Hepatocyte (in vitro differentiated cells): Measurements from ENCODE around the gene ING1. TPM values are rescaled to one million over a fixed set of nuclear protein-coding genes. Genes with fewer than 3 reads are reported as not detected.
"Not testable (repeated sequence)": the region's sequence is repeated elsewhere in the genome, so short reads cannot be mapped to it uniquely, and the experiment has no call there.

Experiments used
- DNase-seq: peaks from one replicate; pipeline ENCODE4 v3.0.0-alpha.2; 2016; ENCODE audit warnings: low spot score
- H2AFZ ChIP-seq: fragments of 200-600 bp; sonication (generic); 2 replicates; pipeline ENCODE4 v1.6.0; 2016; ENCODE audit warnings: antibody characterized with exemption, mild to moderate bottlenecking
- H3K27ac ChIP-seq: fragments of 200-600 bp; sonication (generic); 2 replicates; pipeline ENCODE4 v1.5.1; 2016; ENCODE audit warnings: mild to moderate bottlenecking
- H3K27me3 ChIP-seq: fragments of 200-600 bp; sonication (generic); 2 replicates; pipeline ENCODE4 v1.6.1; 2016
- H3K36me3 ChIP-seq: fragments of 200-600 bp; sonication (generic); replicated peaks from 2 replicates; pipeline ENCODE4 v1.5.1; 2016; ENCODE audit warnings: low read depth; ENCODE audit not compliant: insufficient read depth
- H3K4me1 ChIP-seq: fragments of 200-600 bp; sonication (generic); 2 replicates; pipeline ENCODE4 v1.5.1; 2016; ENCODE audit warnings: mild to moderate bottlenecking, moderate library complexity; ENCODE audit not compliant: insufficient read depth
- H3K4me2 ChIP-seq: fragments of 200-600 bp; sonication (generic); 2 replicates; pipeline ENCODE4 v1.6.0; 2016
- H3K4me3 ChIP-seq: fragments of 200-600 bp; sonication (generic); 2 replicates; pipeline ENCODE4 v1.5.1; 2016; ENCODE audit warnings: mild to moderate bottlenecking
- H3K79me2 ChIP-seq: fragments of 200-600 bp; sonication (generic); 2 replicates; pipeline ENCODE4 v1.6.0; 2017; ENCODE audit warnings: mild to moderate bottlenecking
- H3K9me2 ChIP-seq: fragments of 200-600 bp; sonication (generic); replicated peaks from 2 replicates; pipeline ENCODE4 v1.6.0; 2017; ENCODE audit warnings: mild to moderate bottlenecking; ENCODE audit not compliant: insufficient read depth
- H3K9me3 ChIP-seq: fragments of 200-600 bp; sonication (generic); 2 replicates; pipeline ENCODE4 v1.5.1; 2016; ENCODE audit warnings: low read depth, mild to moderate bottlenecking
- H4K20me1 ChIP-seq: fragments of 200-600 bp; sonication (generic); 2 replicates; pipeline ENCODE4 v1.6.0; 2016; ENCODE audit warnings: mild to moderate bottlenecking; ENCODE audit not compliant: insufficient read depth, poor library complexity, severe bottlenecking
- CTCF ChIP-seq: fragments of 200-600 bp; sonication (generic); IDR thresholded peaks from 2 replicates; pipeline ENCODE4 v1.5.1; 2016; ENCODE audit warnings: antibody characterized with exemption, mild to moderate bottlenecking; ENCODE audit not compliant: poor library complexity
- EZH2 ChIP-seq: fragments of 200-600 bp; sonication (generic); IDR thresholded peaks from 2 replicates; pipeline ENCODE4 v1.6.1; 2016; ENCODE audit warnings: antibody characterized with exemption, mild to moderate bottlenecking, borderline replicate concordance
- EZH2phosphoT487 ChIP-seq: fragments of 200-600 bp; sonication (generic); IDR thresholded peaks from one replicate; pipeline ENCODE4 v1.6.1; 2018; ENCODE audit warnings: antibody characterized with exemption, mild to moderate bottlenecking, low read depth, moderate library complexity; ENCODE audit not compliant: unreplicated experiment, severe bottlenecking
- WGBS: methylation state at CpG from one replicate; pipeline ENCODE4 v1.1.6; 2016; ENCODE audit warnings: low lambda C conversion rate; ENCODE audit errors: missing lambda C conversion rate; 5-methylcytosine and 5-hydroxymethylcytosine counted together
- polyA plus RNA-seq: library from polyadenylated mRNA; unstranded; fragments of >200 nt; fragmentation: Nextera tagmentation; extraction: Ambion mirVana; gene quantifications from 2 replicates; pipeline ENCODE4 v1.2.1, GENCODE V29; 2016
- total RNA-seq: library from RNA; depleted of rRNA; stranded (reverse); fragments of >200 nt; gene quantifications from 2 replicates; pipeline ENCODE4 v1.2.3, GENCODE V29; 2014

The ING1 gene
- total and polyA plus RNA-seq, 2 experiments from 2014 or later, result 14.7 to 26.4 TPM

GRCh38 chr13:110687736-110688135 is 25.8 kb upstream of the ING1 start:
- H3K4me2 ChIP-seq, result no peak overlapping the region
- no peaks in the 10 kb centered on the region for H3K36me3 ChIP-seq
- no peak for DNase-seq
- no peak for TF ChIP-seq EZH2
- TF ChIP-seq EZH2phosphoT487, result no peak
- TF ChIP-seq CTCF, result no peak
- peaks cover 16% of the 10 kb centered on the region for H3K4me1 ChIP-seq
- H4K20me1 ChIP-seq, result no peaks in the 10 kb centered on the region
- no peak overlapping the region for H3K27ac ChIP-seq
- peaks cover 2% of the 10 kb centered on the region for H3K79me2 ChIP-seq
- no peaks in the 10 kb centered on the region for H3K9me2 ChIP-seq
- H3K9me3 ChIP-seq, result no peaks in the 10 kb centered on the region
- H2AFZ ChIP-seq, result no peak overlapping the region
- no peaks in the 10 kb centered on the region for H3K27me3 ChIP-seq
- WGBS, result 95% methylated on average over 16 of the region's 16 CpGs
- no peak overlapping the region for H3K4me3 ChIP-seq

GRCh38 chr13:110689041-110689440 is 24.5 kb upstream of the ING1 start:
- no peaks in the 10 kb centered on the region for H4K20me1 ChIP-seq
- no peaks in the 10 kb centered on the region for H3K9me2 ChIP-seq
- H2AFZ ChIP-seq, result no peak overlapping the region
- no peaks in the 10 kb centered on the region for H3K79me2 ChIP-seq
- H3K27me3 ChIP-seq, result no peaks in the 10 kb centered on the region
- H3K4me3 ChIP-seq, result no peak overlapping the region
- 86% methylated on average over 9 of the region's 9 CpGs for WGBS
- H3K4me2 ChIP-seq, result no peak overlapping the region
- no peaks in the 10 kb centered on the region for H3K9me3 ChIP-seq
- peaks cover 11% of the 10 kb centered on the region for H3K4me1 ChIP-seq
- DNase-seq, result no peak
- TF ChIP-seq EZH2phosphoT487 (no peak), EZH2 (no peak), CTCF (no peak)
- no peak overlapping the region for H3K27ac ChIP-seq
- H3K36me3 ChIP-seq, result no peaks in the 10 kb centered on the region

- H3K79me2 ChIP-seq, result peaks cover 2% of the 10 kb centered on the region
- H3K9me3 ChIP-seq, result no peaks in the 10 kb centered on the region
- peaks cover 5% of the 10 kb centered on the region for H3K4me1 ChIP-seq
- no peak overlapping the region for H3K4me2 ChIP-seq
- no peak overlapping the region for H3K27ac ChIP-seq
- H3K9me2 ChIP-seq, result no peaks in the 10 kb centered on the region
- WGBS, result 95% methylated on average over 12 of the region's 12 CpGs
- TF ChIP-seq CTCF, result no peak
- TF ChIP-seq EZH2, result no peak
- TF ChIP-seq EZH2phosphoT487, result no peak
- H3K27me3 ChIP-seq, result no peaks in the 10 kb centered on the region
- no peaks in the 10 kb centered on the region for H4K20me1 ChIP-seq
- H3K4me3 ChIP-seq, result no peak overlapping the region
- no peak for DNase-seq
- no peaks in the 10 kb centered on the region for H3K36me3 ChIP-seq
- no peak overlapping the region for H2AFZ ChIP-seq
Measured at GRCh38 chr13:110689711-110690110, 23.8 kb upstream of the ING1 start.

- Histone ChIP-seq H3K27ac (no peak overlapping the region), H3K4me1 (no peaks in the 10 kb centered on the region), H2AFZ (no peak overlapping the region), H4K20me1 (no peaks in the 10 kb centered on the region), H3K4me2 (no peak overlapping the region), H3K9me2 (no peaks in the 10 kb centered on the region), H3K9me3 (no peaks in the 10 kb centered on the region), H3K4me3 (no peak overlapping the region), H3K27me3 (no peaks in the 10 kb centered on the region), H3K79me2 (peaks cover 2% of the 10 kb centered on the region), H3K36me3 (no peaks in the 10 kb centered on the region)
- 97% methylated on average over 8 of the region's 8 CpGs for WGBS
- TF ChIP-seq CTCF, result no peak
- TF ChIP-seq EZH2, result no peak
- no peak for TF ChIP-seq EZH2phosphoT487
- no peak for DNase-seq
Measured at GRCh38 chr13:110690516-110690915, 23.0 kb upstream of the ING1 start.

GRCh38 chr13:110695774-110696173 is 17.7 kb upstream of the ING1 start:
- not testable (repeated sequence) for H4K20me1 ChIP-seq, DNase-seq, H2AFZ ChIP-seq, H3K4me1 ChIP-seq, H3K9me3 ChIP-seq, H3K4me2 ChIP-seq, H3K27ac ChIP-seq, H3K36me3 ChIP-seq, H3K27me3 ChIP-seq, H3K9me2 ChIP-seq, H3K4me3 ChIP-seq
- 96% methylated on average over 7 of the region's 7 CpGs for WGBS
- peaks cover 24% of the 10 kb centered on the region for H3K79me2 ChIP-seq
